ENCODE measurements around the gene FALEC.

DNA sequence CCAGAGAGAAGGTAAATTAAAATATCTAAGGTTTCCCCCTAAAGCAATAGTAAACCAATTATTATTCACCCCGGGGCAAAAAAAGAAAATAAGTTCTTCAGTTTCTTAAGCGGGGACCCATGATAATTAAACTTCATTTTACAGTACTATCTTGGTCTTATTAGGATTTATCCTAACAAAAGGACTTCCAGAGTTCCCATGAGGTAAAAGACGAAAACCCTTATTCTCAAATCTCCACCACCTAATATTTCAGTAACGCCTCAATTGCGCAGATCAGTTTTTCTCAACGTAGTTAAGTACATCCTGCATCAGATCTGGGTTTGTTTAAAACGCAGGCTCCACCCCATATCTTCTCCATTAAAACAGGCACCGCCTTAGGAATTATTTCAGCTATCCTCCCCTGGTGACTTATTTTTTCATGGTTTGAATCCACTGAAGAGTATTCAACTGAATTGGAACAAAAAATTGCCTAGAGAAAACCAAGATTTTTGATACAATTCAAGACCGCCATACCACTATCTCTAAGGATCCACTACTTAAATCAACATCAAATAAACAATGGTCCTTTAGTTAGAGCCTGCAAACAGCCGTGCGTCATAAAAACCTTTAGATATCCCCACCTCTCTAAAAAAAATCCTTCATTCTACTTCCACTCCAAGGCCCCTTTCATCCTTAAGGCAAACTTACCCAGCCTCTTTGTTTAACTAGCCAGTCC, 62.2 kb downstream of the FALEC start:
- TF ChIP-seq, protein P1, sequence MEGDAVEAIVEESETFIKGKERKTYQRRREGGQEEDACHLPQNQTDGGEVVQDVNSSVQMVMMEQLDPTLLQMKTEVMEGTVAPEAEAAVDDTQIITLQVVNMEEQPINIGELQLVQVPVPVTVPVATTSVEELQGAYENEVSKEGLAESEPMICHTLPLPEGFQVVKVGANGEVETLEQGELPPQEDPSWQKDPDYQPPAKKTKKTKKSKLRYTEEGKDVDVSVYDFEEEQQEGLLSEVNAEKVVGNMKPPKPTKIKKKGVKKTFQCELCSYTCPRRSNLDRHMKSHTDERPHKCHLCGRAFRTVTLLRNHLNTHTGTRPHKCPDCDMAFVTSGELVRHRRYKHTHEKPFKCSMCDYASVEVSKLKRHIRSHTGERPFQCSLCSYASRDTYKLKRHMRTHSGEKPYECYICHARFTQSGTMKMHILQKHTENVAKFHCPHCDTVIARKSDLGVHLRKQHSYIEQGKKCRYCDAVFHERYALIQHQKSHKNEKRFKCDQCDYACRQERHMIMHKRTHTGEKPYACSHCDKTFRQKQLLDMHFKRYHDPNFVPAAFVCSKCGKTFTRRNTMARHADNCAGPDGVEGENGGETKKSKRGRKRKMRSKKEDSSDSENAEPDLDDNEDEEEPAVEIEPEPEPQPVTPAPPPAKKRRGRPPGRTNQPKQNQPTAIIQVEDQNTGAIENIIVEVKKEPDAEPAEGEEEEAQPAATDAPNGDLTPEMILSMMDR (optimal IDR thresholded peaks at IDR 0.05 in 1 of 3, IDR thresholded peaks at IDR 0.05 in 1 of 3, conservative IDR thresholded peaks at IDR 0.05 in 1 of 3; ENCODE audit: extremely low read depth in 1 of 3, insufficient read depth in 2 of 3, low read length in 3 of 3): no peak
- TF ChIP-seq EZH2 (IDR thresholded peaks at IDR 0.05; ENCODE audit: low read length): no peak
